Testis (tissue), 3 donors: ENCODE measurements around the gene KCTD19. TPM values are rescaled to one million over a fixed set of nuclear protein-coding genes. Genes with fewer than 3 reads are reported as not detected.

Experiments
- DNase-seq: peaks from one replicate; pipeline ENCODE4 v3.0.0-alpha.2; 2019
- H3K27ac ChIP-seq, 2 donors: fragments of 200-600 bp; sonication (generic); one replicate each; pipeline ENCODE4 v1.5.1; 2019
- H3K27me3 ChIP-seq: fragments of 200-600 bp; sonication (generic); one replicate; pipeline ENCODE4 v1.5.1; 2019
- H3K36me3 ChIP-seq: fragments of 200-600 bp; sonication (generic); one replicate; pipeline ENCODE4 v1.5.1; 2017; ENCODE audit warnings: low read depth; ENCODE audit errors: missing control alignments
- H3K4me1 ChIP-seq: fragments of 200-600 bp; sonication (generic); one replicate; pipeline ENCODE4 v1.5.1; 2019
- H3K4me3 ChIP-seq, 2 donors: fragments of 200-600 bp; sonication (generic); one replicate each; pipeline ENCODE4 v1.5.1; 2017 to 2019
- H3K9me3 ChIP-seq: fragments of 200-600 bp; sonication (generic); one replicate; pipeline ENCODE4 v1.5.1; 2017
- POLR2A ChIP-seq: fragments of 450-650 bp; IDR thresholded peaks from one replicate; pipeline ENCODE4 v1.6.1; 2017; ENCODE audit warnings: antibody characterized with exemption, mild to moderate bottlenecking, moderate library complexity
- WGBS, 2 donors: methylation state at CpG; one replicate each; pipeline ENCODE4 v1.1.5; 2018; 5-methylcytosine and 5-hydroxymethylcytosine counted together
- intact Hi-C: fragments of 100-400 bp; cut with DNase I; formaldehyde crosslinking; loops from one replicate; pipeline ENCODE4 v1.15.1; 2023; ENCODE audit warnings: low total_unique reads
- polyA plus RNA-seq: library from polyadenylated mRNA; stranded (reverse); fragments of 350-450 nt; fragmentation: Illumina TruSeq; extraction: RNeasy Lipid Tissue Mini Kit (QIAGEN cat#74804); gene quantifications from one replicate; pipeline ENCODE4 v1.2.3, GENCODE V29; 2014; ENCODE audit warnings: low read depth, low replicate concordance; ENCODE audit not compliant: insufficient read depth
- total RNA-seq, 2 donors: library from RNA; depleted of rRNA; stranded (reverse); fragments of >200 nt; gene quantifications; one replicate each; pipeline ENCODE4 v1.2.3, GENCODE V29; 2016
- TF ChIP-seq, protein P1 (sequence below), 3 experiments: fragments of 450-650 bp in 2 of 3; fragments of 200-600 bp in 1 of 3; sonication (generic) in 1 of 3; IDR thresholded peaks; one replicate each; pipeline ENCODE4 v1.5.1; 2016 to 2019; ENCODE audit warnings: antibody characterized with exemption in 3 of 3, mild to moderate bottlenecking in 2 of 3, moderate library complexity in 1 of 3

The KCTD19 gene
- total and polyA plus RNA-seq, 3 donors from 2014 or later: 59.2 to 144 (median 102) TPM

DNA sequence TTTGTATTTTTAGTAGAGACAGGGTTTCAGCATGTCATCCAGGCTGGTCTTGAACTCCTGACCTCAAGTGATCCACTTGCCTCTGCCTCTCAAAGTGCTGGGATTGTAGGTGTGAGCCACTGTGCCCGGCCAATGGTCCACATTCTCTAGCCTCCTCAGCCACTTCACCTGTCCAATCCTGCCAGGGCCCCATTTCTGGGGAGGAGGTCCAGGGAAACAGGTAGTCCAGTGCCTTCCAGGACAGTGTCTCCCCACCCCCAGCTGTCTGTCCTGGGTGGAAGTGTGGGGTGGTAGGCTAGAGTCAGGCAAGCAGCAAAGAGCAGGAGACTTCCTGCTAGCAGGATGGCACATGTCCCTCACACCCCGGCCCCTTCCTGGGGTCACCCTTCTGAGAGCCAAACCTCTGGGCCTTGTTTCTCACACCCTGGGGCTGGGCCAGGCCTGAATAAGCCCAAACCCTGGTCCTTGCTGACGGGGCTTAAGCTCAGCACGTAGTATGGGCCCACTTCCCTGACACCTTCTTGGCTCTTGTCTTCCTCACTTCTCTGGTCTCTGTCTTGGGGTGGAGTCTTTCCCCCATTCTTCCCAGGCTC, 84.3 kb downstream of the KCTD19 start:
- 85 to 96% methylated on average over 4 of the region's 4 CpGs for WGBS, 2 donors
- TF ChIP-seq, protein P1, sequence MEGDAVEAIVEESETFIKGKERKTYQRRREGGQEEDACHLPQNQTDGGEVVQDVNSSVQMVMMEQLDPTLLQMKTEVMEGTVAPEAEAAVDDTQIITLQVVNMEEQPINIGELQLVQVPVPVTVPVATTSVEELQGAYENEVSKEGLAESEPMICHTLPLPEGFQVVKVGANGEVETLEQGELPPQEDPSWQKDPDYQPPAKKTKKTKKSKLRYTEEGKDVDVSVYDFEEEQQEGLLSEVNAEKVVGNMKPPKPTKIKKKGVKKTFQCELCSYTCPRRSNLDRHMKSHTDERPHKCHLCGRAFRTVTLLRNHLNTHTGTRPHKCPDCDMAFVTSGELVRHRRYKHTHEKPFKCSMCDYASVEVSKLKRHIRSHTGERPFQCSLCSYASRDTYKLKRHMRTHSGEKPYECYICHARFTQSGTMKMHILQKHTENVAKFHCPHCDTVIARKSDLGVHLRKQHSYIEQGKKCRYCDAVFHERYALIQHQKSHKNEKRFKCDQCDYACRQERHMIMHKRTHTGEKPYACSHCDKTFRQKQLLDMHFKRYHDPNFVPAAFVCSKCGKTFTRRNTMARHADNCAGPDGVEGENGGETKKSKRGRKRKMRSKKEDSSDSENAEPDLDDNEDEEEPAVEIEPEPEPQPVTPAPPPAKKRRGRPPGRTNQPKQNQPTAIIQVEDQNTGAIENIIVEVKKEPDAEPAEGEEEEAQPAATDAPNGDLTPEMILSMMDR (IDR thresholded peaks at IDR 0.05): no peak
- TF ChIP-seq POLR2A: no peak
- H3K4me1 ChIP-seq: peaks cover 37% of the 10 kb centered on the region
- H3K9me3 ChIP-seq: no peaks in the 10 kb centered on the region
- peak overlapping the region in 1 of 2 donors; percentile 75 for H3K27ac ChIP-seq
- no peak overlapping the region for H3K4me3 ChIP-seq
- no peak for DNase-seq
- no peaks in the 10 kb centered on the region for H3K27me3 ChIP-seq
- no peaks in the 10 kb centered on the region for H3K36me3 ChIP-seq
- intact Hi-C loops: no loop called here

- no peak for DNase-seq
- intact Hi-C loops: no loop called here
- TF ChIP-seq POLR2A: no peak
- TF ChIP-seq, protein P1 (IDR thresholded peaks at IDR 0.05): no peak
- no peaks in the 10 kb centered on the region for H3K9me3 ChIP-seq
- H3K36me3 ChIP-seq: no peaks in the 10 kb centered on the region
- H3K27me3 ChIP-seq: no peaks in the 10 kb centered on the region
- H3K4me3 ChIP-seq: no peak overlapping the region
- H3K4me1 ChIP-seq: peaks cover 37% of the 10 kb centered on the region
- WGBS, 2 donors: 59 to 64% methylated on average over 8 to 10 of the region's 10 CpGs
- H3K27ac ChIP-seq: peak overlapping the region; percentile 31 to 75
Measured at GRCh38 chr16:67241008-67241900, 85.3 kb downstream of the KCTD19 start.

DNA sequence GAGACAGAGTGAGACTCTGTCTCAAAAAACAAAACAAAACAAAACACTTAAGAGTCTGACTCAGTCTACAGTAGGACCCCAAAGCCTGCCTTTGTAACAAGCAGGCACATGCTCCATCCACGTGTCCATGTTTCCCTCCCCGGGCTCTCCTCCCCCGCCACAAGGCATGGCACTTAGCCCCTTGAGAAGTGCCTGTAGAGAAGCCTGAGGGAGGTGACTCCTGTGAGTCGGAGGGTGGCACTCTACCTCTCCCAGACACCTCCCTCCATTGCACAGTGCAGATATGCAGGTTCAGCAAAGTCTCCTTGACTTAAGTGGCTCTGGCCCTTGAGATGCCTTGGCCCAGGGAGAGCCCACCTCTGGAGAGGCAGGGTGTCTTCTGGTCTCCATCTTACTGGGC, 86.0 kb downstream of the KCTD19 start:
- intact Hi-C loops: no loop called here
- TF ChIP-seq POLR2A: no peak
- TF ChIP-seq, protein P1 (IDR thresholded peaks at IDR 0.05): no peak
- 70 to 79% methylated on average over 4 of the region's 4 CpGs for WGBS, 2 donors
- no peaks in the 10 kb centered on the region for H3K9me3 ChIP-seq
- DNase-seq: no peak
- H3K27me3 ChIP-seq: no peaks in the 10 kb centered on the region
- H3K27ac ChIP-seq: peak overlapping the region; percentile 31 to 75
- peaks cover 34% of the 10 kb centered on the region for H3K4me1 ChIP-seq
- H3K36me3 ChIP-seq: no peaks in the 10 kb centered on the region
- H3K4me3 ChIP-seq: no peak overlapping the region

Other genes starting within 250 kb of the KCTD19 start
- gene PHAF1, start 216.8 kb downstream of the KCTD19 start, total RNA-seq: 10 to 100 TPM; 32.6 to 41.6 TPM
- gene PHAF1, start 216.8 kb downstream of the KCTD19 start, polyA plus RNA-seq: 31.2 TPM
- gene B3GNT9, start 175.7 kb downstream of the KCTD19 start, total RNA-seq: 10 to 100 TPM; 18.6 to 24.6 TPM
- gene B3GNT9, start 175.7 kb downstream of the KCTD19 start, polyA plus RNA-seq: 18.0 TPM
- gene TRADD, start 166.8 kb downstream of the KCTD19 start, total RNA-seq: 10 to 100 TPM; 15.9 to 23.9 TPM
- gene TRADD, start 166.8 kb downstream of the KCTD19 start, polyA plus RNA-seq: 7.4 TPM
- 10 to 100 TPM; 20.6 to 26.9 TPM for gene FBXL8, start 166.8 kb downstream of the KCTD19 start, total RNA-seq
- 3.7 TPM for gene FBXL8, start 166.8 kb downstream of the KCTD19 start, polyA plus RNA-seq
- 10 to 100 TPM; 63.4 to 78.3 TPM for gene HSF4, start 162.0 kb downstream of the KCTD19 start, total RNA-seq
- gene HSF4, start 162.0 kb downstream of the KCTD19 start, polyA plus RNA-seq: 20.2 TPM
- gene NOL3, start 156.2 kb downstream of the KCTD19 start, total RNA-seq: 10 to 100 TPM; 16.2 to 34.9 TPM
- 11.8 TPM for gene NOL3, start 156.2 kb downstream of the KCTD19 start, polyA plus RNA-seq
- gene MATCAP1, start 142.8 kb downstream of the KCTD19 start, total RNA-seq: 10 to 100 TPM; 65.1 to 89.4 TPM
- gene MATCAP1, start 142.8 kb downstream of the KCTD19 start, polyA plus RNA-seq: 44.6 TPM
- gene EXOC3L1, start 136.6 kb downstream of the KCTD19 start, total RNA-seq: 1 to 10 TPM; 5.1 to 9.0 TPM
- gene EXOC3L1, start 136.6 kb downstream of the KCTD19 start, polyA plus RNA-seq: 2.6 TPM
- 100 to 1,000 TPM; 110 to 126 TPM for gene E2F4, start 134.6 kb downstream of the KCTD19 start, total RNA-seq
- 72.5 TPM for gene E2F4, start 134.6 kb downstream of the KCTD19 start, polyA plus RNA-seq
- gene ELMO3, start 127.6 kb downstream of the KCTD19 start, total RNA-seq: 10 to 100 TPM in 1 of 2 donors, 1 to 10 TPM in 1; 9.3 to 10.5 TPM
- gene ELMO3, start 127.6 kb downstream of the KCTD19 start, polyA plus RNA-seq: 22.2 TPM
- gene TMEM208, start 99.6 kb downstream of the KCTD19 start, total RNA-seq: 10 to 100 TPM; 57.4 to 66.8 TPM
- 55.6 TPM for gene TMEM208, start 99.6 kb downstream of the KCTD19 start, polyA plus RNA-seq
- gene FHOD1, start 79.3 kb downstream of the KCTD19 start, total RNA-seq: 10 to 100 TPM; 28.8 to 40.0 TPM
- gene FHOD1, start 79.3 kb downstream of the KCTD19 start, polyA plus RNA-seq: 17.0 TPM
- gene SLC9A5, start 77.8 kb downstream of the KCTD19 start, total RNA-seq: 10 to 100 TPM in 1 of 2 donors, 1 to 10 TPM in 1; 6.8 to 15.7 TPM
- gene SLC9A5, start 77.8 kb downstream of the KCTD19 start, polyA plus RNA-seq: 4.8 TPM
- 100 to 1,000 TPM in 1 of 2 donors, 10 to 100 TPM in 1; 86.5 to 137 TPM for gene PLEKHG4, start 47.2 kb downstream of the KCTD19 start, total RNA-seq
- gene PLEKHG4, start 47.2 kb downstream of the KCTD19 start, polyA plus RNA-seq: 102 TPM
- gene LRRC36, start 74 bp upstream of the KCTD19 start, total RNA-seq: 10 to 100 TPM; 28.3 to 40.9 TPM
- 94.5 TPM for gene LRRC36, start 74 bp upstream of the KCTD19 start, polyA plus RNA-seq
- gene TPPP3, start 66.8 kb upstream of the KCTD19 start, total RNA-seq: 10 to 100 TPM in 1 of 2 donors, 1 to 10 TPM in 1; 9.5 to 17.5 TPM
- gene TPPP3, start 66.8 kb upstream of the KCTD19 start, polyA plus RNA-seq: 67.6 TPM
- 10 to 100 TPM; 62.0 to 62.7 TPM for gene ZDHHC1, start 89.7 kb upstream of the KCTD19 start, total RNA-seq
- gene ZDHHC1, start 89.7 kb upstream of the KCTD19 start, polyA plus RNA-seq: 26.7 TPM
- 1 to 10 TPM; 4.9 to 7.7 TPM for gene HSD11B2, start 104.4 kb upstream of the KCTD19 start, total RNA-seq
- 11.5 TPM for gene HSD11B2, start 104.4 kb upstream of the KCTD19 start, polyA plus RNA-seq
- gene ATP6V0D1, start 154.4 kb upstream of the KCTD19 start, total RNA-seq: 100 to 1,000 TPM in 1 of 2 donors, 10 to 100 TPM in 1; 95.0 to 135 TPM
- 165 TPM for gene ATP6V0D1, start 154.4 kb upstream of the KCTD19 start, polyA plus RNA-seq
- 1 to 10 TPM; 1.2 to 1.7 TPM for gene AGRP, start 156.8 kb upstream of the KCTD19 start, total RNA-seq
- not detected for gene AGRP, start 156.8 kb upstream of the KCTD19 start, polyA plus RNA-seq
- 100 to 1,000 TPM in 1 of 2 donors, 10 to 100 TPM in 1; 79.4 to 109 TPM for gene RIPOR1, start 202.1 kb upstream of the KCTD19 start, total RNA-seq
- gene RIPOR1, start 202.1 kb upstream of the KCTD19 start, polyA plus RNA-seq: 36.1 TPM
- gene CTCF, start 235.8 kb upstream of the KCTD19 start, total RNA-seq: 10 to 100 TPM; 45.5 to 47.0 TPM
- gene CTCF, start 235.8 kb upstream of the KCTD19 start, polyA plus RNA-seq: 25.9 TPM